ENCODE data around the gene ABITRAM. TPM values are rescaled to one million over a fixed set of nuclear protein-coding genes. Genes with fewer than 3 reads are reported as not detected.
"Not testable (repeated sequence)": the region's sequence is repeated elsewhere in the genome, so short reads cannot be mapped to it uniquely, and the experiment has no call there.

Gene ABITRAM
- polyA plus RNA-seq, 1 donor from 2014 or later = 19.9 TPM

- no peak overlapping the region for H3K27ac ChIP-seq (ENCODE audit: low read length)
- no peak for TF ChIP-seq REST (IDR thresholded peaks at IDR 0.05; ENCODE audit: borderline replicate concordance)
- TF ChIP-seq TAF1 (IDR thresholded peaks at IDR 0.05; ENCODE audit: low read depth) = no peak
- TF ChIP-seq MXI1 (conservative IDR thresholded peaks at IDR 0.05; ENCODE audit: poor library complexity, severe bottlenecking) = no peak
- no peak for TF ChIP-seq RAD21 (conservative IDR thresholded peaks at IDR 0.05)
- no peak for TF ChIP-seq EZH2 (IDR thresholded peaks at IDR 0.05; ENCODE audit: borderline replicate concordance, insufficient read depth, low read length, poor library complexity, severe bottlenecking)
- TF ChIP-seq, protein P1, sequence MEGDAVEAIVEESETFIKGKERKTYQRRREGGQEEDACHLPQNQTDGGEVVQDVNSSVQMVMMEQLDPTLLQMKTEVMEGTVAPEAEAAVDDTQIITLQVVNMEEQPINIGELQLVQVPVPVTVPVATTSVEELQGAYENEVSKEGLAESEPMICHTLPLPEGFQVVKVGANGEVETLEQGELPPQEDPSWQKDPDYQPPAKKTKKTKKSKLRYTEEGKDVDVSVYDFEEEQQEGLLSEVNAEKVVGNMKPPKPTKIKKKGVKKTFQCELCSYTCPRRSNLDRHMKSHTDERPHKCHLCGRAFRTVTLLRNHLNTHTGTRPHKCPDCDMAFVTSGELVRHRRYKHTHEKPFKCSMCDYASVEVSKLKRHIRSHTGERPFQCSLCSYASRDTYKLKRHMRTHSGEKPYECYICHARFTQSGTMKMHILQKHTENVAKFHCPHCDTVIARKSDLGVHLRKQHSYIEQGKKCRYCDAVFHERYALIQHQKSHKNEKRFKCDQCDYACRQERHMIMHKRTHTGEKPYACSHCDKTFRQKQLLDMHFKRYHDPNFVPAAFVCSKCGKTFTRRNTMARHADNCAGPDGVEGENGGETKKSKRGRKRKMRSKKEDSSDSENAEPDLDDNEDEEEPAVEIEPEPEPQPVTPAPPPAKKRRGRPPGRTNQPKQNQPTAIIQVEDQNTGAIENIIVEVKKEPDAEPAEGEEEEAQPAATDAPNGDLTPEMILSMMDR (IDR thresholded peaks at IDR 0.05; ENCODE audit: poor library complexity, severe bottlenecking) = no peak
- TF ChIP-seq SMC3 (conservative IDR thresholded peaks at IDR 0.05; ENCODE audit: poor library complexity) = no peak
- TF ChIP-seq EP300 (conservative IDR thresholded peaks at IDR 0.05; ENCODE audit: poor library complexity, severe bottlenecking) = no peak
- no peak for TF ChIP-seq POLR2AphosphoS5 (IDR thresholded peaks at IDR 0.05)
- no peaks in the 10 kb centered on the region for H3K27me3 ChIP-seq (ENCODE audit: insufficient read depth, low read depth, low read length)
- no peaks in the 10 kb centered on the region for H3K79me2 ChIP-seq (replicated peaks; ENCODE audit: insufficient read depth, low read length)
- no peak overlapping the region for H2AFZ ChIP-seq (ENCODE audit: low read depth, low read length)
- no peaks in the 10 kb centered on the region for H4K20me1 ChIP-seq (ENCODE audit: insufficient read depth)
- H3F3A ChIP-seq (ENCODE audit: insufficient read depth, low read length, poor library complexity, severe bottlenecking) = no peaks in the 10 kb centered on the region
- no peak overlapping the region for H3K4me2 ChIP-seq (ENCODE audit: low read length)
- H3K36me3 ChIP-seq (ENCODE audit: insufficient read depth, low read length) = no peaks in the 10 kb centered on the region
- no peaks in the 10 kb centered on the region for H3K9me3 ChIP-seq (ENCODE audit: low read length)
- no peaks in the 10 kb centered on the region for H3K9me2 ChIP-seq (ENCODE audit: insufficient read depth, low read length)
- no peak overlapping the region for H3K4me3 ChIP-seq (ENCODE audit: low read length)
- no peak overlapping the region for H3K9ac ChIP-seq (ENCODE audit: low read length)
Observed at GRCh38 chr9:108967916-108968315, 33.7 kb downstream of the ABITRAM start.

GRCh38 chr9:108971392-108971791 is 37.2 kb downstream of the ABITRAM start:
- not testable (repeated sequence) for H3K9ac ChIP-seq (ENCODE audit: low read length); H3K4me3 ChIP-seq (ENCODE audit: low read length); H2AFZ ChIP-seq (ENCODE audit: low read depth, low read length); H3K36me3 ChIP-seq (ENCODE audit: insufficient read depth, low read length); H3K27me3 ChIP-seq (ENCODE audit: insufficient read depth, low read depth, low read length); H3K27ac ChIP-seq (ENCODE audit: low read length); H3K79me2 ChIP-seq (replicated peaks; ENCODE audit: insufficient read depth, low read length); H3K4me2 ChIP-seq (ENCODE audit: low read length); H3F3A ChIP-seq (ENCODE audit: insufficient read depth, low read length, poor library complexity, severe bottlenecking); H4K20me1 ChIP-seq (ENCODE audit: insufficient read depth); H3K9me2 ChIP-seq (ENCODE audit: insufficient read depth, low read length); H3K9me3 ChIP-seq (ENCODE audit: low read length)

- no peaks in the 10 kb centered on the region for H3K27me3 ChIP-seq (ENCODE audit: insufficient read depth, low read depth, low read length)
- no peaks in the 10 kb centered on the region for H3F3A ChIP-seq (ENCODE audit: insufficient read depth, low read length, poor library complexity, severe bottlenecking)
- H2AFZ ChIP-seq (ENCODE audit: low read depth, low read length) = no peak overlapping the region
- no peak overlapping the region for H3K9ac ChIP-seq (ENCODE audit: low read length)
- no peak for TF ChIP-seq MXI1 (conservative IDR thresholded peaks at IDR 0.05; ENCODE audit: poor library complexity, severe bottlenecking)
- TF ChIP-seq, protein P1 (IDR thresholded peaks at IDR 0.05; ENCODE audit: poor library complexity, severe bottlenecking) = no peak
- TF ChIP-seq RAD21 (conservative IDR thresholded peaks at IDR 0.05) = no peak
- H3K27ac ChIP-seq (ENCODE audit: low read length) = no peak overlapping the region
- no peaks in the 10 kb centered on the region for H3K9me2 ChIP-seq (ENCODE audit: insufficient read depth, low read length)
- no peak overlapping the region for H3K4me3 ChIP-seq (ENCODE audit: low read length)
- no peaks in the 10 kb centered on the region for H3K79me2 ChIP-seq (replicated peaks; ENCODE audit: insufficient read depth, low read length)
- no peaks in the 10 kb centered on the region for H4K20me1 ChIP-seq (ENCODE audit: insufficient read depth)
- no peaks in the 10 kb centered on the region for H3K36me3 ChIP-seq (ENCODE audit: insufficient read depth, low read length)
- H3K9me3 ChIP-seq (ENCODE audit: low read length) = no peaks in the 10 kb centered on the region
- H3K4me2 ChIP-seq (ENCODE audit: low read length) = no peak overlapping the region
Observed at GRCh38 chr9:108972186-108972585, 38.0 kb downstream of the ABITRAM start.
